ENCODE measurements around the gene HINT1. TPM values are rescaled to one million over a fixed set of nuclear protein-coding genes. Genes with fewer than 3 reads are reported as not detected.

Gene HINT1
- total RNA-seq, 1 donor from 2014 or later, result 194 TPM

DNA sequence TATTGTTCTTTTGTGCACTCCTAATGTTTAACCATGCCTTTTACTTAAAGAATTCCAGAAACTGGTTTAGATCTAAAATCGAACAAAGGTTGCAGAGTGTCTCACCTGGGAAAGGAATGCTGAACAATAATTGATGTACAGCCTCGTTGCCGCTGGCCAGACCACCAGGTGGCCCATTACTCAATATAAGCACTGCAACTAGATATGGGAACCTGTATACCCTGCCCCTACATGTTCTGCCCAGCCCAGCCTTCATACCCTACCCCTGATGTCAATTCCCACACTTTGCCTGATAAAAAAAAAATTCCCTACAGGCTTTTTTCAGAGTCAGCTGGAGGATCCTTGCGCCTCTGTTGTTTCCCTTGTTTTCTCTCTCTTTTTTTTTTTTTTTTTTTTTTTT lies 13.8 kb downstream of the HINT1 start:
- TF ChIP-seq, protein P1, sequence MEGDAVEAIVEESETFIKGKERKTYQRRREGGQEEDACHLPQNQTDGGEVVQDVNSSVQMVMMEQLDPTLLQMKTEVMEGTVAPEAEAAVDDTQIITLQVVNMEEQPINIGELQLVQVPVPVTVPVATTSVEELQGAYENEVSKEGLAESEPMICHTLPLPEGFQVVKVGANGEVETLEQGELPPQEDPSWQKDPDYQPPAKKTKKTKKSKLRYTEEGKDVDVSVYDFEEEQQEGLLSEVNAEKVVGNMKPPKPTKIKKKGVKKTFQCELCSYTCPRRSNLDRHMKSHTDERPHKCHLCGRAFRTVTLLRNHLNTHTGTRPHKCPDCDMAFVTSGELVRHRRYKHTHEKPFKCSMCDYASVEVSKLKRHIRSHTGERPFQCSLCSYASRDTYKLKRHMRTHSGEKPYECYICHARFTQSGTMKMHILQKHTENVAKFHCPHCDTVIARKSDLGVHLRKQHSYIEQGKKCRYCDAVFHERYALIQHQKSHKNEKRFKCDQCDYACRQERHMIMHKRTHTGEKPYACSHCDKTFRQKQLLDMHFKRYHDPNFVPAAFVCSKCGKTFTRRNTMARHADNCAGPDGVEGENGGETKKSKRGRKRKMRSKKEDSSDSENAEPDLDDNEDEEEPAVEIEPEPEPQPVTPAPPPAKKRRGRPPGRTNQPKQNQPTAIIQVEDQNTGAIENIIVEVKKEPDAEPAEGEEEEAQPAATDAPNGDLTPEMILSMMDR (IDR thresholded peaks at IDR 0.05), result no peak
- no peak overlapping the region for H3K27ac Mint-ChIP-seq (ENCODE audit: unreplicated experiment)
- H3K4me3 Mint-ChIP-seq (ENCODE audit: unreplicated experiment), result no peak overlapping the region
- DNase-seq (ENCODE audit: extremely low spot score, unreplicated experiment), result no peak
- no peaks in the 10 kb centered on the region for H3K27me3 Mint-ChIP-seq (ENCODE audit: unreplicated experiment)
- no peaks in the 10 kb centered on the region for H3K9me3 Mint-ChIP-seq (ENCODE audit: unreplicated experiment)
- no peaks in the 10 kb centered on the region for H3K4me1 Mint-ChIP-seq (ENCODE audit: unreplicated experiment)
- peaks cover under 1% of the 10 kb centered on the region for H3K36me3 Mint-ChIP-seq (ENCODE audit: unreplicated experiment)

DNA sequence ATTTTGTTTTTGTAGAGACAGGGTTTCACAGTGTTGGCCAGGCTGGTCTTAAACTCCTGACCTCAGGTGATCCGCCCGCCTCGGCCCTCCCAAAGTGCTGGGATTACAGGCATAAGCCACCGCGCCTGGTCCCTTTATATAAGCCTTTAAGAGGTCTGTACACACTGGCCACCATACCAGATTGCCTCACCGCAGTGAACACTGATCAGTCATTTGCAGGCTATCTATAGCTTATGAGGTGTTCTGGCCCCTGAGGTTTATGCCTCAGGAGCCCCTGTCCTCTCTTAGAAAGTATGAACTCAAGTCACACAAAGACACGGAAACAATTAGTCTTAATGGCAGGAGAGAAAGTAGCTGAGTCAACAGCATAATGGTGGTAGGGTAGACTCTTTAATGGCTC lies 14.6 kb downstream of the HINT1 start:
- no peak overlapping the region for H3K27ac Mint-ChIP-seq (ENCODE audit: unreplicated experiment)
- H3K36me3 Mint-ChIP-seq (ENCODE audit: unreplicated experiment), result no peaks in the 10 kb centered on the region
- H3K4me3 Mint-ChIP-seq (ENCODE audit: unreplicated experiment), result no peak overlapping the region
- H3K4me1 Mint-ChIP-seq (ENCODE audit: unreplicated experiment), result no peaks in the 10 kb centered on the region
- TF ChIP-seq, protein P1 (IDR thresholded peaks at IDR 0.05), result no peak
- H3K9me3 Mint-ChIP-seq (ENCODE audit: unreplicated experiment), result no peaks in the 10 kb centered on the region
- DNase-seq (ENCODE audit: extremely low spot score, unreplicated experiment), result no peak
- no peaks in the 10 kb centered on the region for H3K27me3 Mint-ChIP-seq (ENCODE audit: unreplicated experiment)

DNA sequence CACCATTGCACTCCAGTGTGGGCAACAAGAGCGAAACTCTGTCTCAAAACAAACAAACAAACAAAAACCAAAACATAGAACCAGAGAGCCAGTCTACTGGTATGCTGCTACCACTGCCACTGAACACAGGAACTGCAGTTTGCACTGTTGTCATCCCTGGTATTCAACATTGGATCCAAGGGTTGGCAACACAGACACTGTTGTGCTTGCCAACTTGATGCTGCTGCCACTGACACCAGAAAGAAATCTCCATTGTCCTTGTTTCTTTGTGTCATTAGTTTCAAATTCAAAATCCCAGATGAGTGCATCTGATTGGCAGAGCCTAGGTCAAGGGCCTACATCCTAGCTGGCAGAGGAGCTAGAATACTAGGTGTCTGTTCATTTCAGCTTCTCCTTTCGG lies 16.2 kb downstream of the HINT1 start:
- no peak for DNase-seq (ENCODE audit: extremely low spot score, unreplicated experiment)
- H3K9me3 Mint-ChIP-seq (ENCODE audit: unreplicated experiment), result no peaks in the 10 kb centered on the region
- no peaks in the 10 kb centered on the region for H3K27me3 Mint-ChIP-seq (ENCODE audit: unreplicated experiment)
- H3K4me1 Mint-ChIP-seq (ENCODE audit: unreplicated experiment), result no peaks in the 10 kb centered on the region
- H3K36me3 Mint-ChIP-seq (ENCODE audit: unreplicated experiment), result no peaks in the 10 kb centered on the region
- no peak overlapping the region for H3K4me3 Mint-ChIP-seq (ENCODE audit: unreplicated experiment)
- TF ChIP-seq, protein P1 (IDR thresholded peaks at IDR 0.05), result no peak
- no peak overlapping the region for H3K27ac Mint-ChIP-seq (ENCODE audit: unreplicated experiment)

DNA sequence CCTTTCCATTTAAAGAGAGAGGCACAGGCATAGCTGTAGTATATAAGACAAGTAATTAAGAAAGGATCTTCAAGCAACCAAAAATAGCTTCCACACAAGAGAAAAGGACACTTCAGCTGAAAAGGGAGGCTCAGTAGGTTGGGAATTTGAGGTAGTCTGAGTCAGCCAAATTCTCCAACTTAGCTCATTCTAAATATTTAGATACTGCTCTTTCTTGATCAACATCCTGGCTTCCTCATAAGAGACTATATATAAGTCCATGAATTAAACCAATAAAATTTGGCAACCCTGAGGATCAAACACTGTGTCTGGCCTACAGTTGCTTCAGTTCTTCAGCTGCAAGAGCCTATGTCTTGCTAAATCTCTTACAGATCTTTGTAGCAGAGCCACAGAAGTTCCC lies 17.8 kb downstream of the HINT1 start:
- H3K4me3 Mint-ChIP-seq (ENCODE audit: unreplicated experiment), result no peak overlapping the region
- H3K9me3 Mint-ChIP-seq (ENCODE audit: unreplicated experiment), result no peaks in the 10 kb centered on the region
- H3K27me3 Mint-ChIP-seq (ENCODE audit: unreplicated experiment), result peaks cover 12% of the 10 kb centered on the region
- no peak for DNase-seq (ENCODE audit: extremely low spot score, unreplicated experiment)
- no peaks in the 10 kb centered on the region for H3K36me3 Mint-ChIP-seq (ENCODE audit: unreplicated experiment)
- no peaks in the 10 kb centered on the region for H3K4me1 Mint-ChIP-seq (ENCODE audit: unreplicated experiment)
- H3K27ac Mint-ChIP-seq (ENCODE audit: unreplicated experiment), result no peak overlapping the region
- TF ChIP-seq, protein P1 (IDR thresholded peaks at IDR 0.05), result no peak

DNA sequence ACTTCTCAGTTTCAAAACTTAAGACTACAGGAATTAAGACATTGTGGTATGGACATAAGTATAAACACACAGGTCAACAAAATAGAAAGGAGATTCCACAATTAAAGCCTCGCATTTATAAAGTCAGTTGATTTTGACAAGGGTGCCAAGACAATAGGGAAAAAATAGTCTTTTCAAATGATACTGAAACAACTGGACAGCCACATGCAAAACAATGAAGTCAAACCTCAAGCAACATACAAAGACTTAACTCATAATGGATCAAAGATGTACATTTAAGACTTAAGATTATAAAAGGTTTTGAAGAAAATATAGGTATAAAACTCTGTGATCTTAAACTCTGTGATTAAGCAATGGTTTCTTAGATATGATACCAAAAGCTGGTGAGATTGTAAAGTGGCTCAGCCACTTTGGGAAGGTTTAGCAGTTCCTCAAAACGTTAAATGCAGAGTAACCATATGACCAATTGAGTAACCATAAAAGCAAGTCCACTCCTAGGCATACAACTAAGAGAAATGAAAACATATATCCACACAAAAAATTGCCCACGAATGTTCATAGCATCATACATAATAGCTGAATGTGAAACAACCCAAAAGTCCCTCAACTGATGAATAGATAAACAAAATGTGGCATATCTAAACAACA lies 22.0 kb downstream of the HINT1 start:
- TF ChIP-seq, protein P1 (IDR thresholded peaks at IDR 0.05), result no peak
- H3K36me3 Mint-ChIP-seq (ENCODE audit: unreplicated experiment), result no peaks in the 10 kb centered on the region
- H3K27ac Mint-ChIP-seq (ENCODE audit: unreplicated experiment), result no peak overlapping the region

More for the DNA sequence above, 22.0 kb downstream of the HINT1 start:
- H3K9me3 Mint-ChIP-seq (ENCODE audit: unreplicated experiment), result no peaks in the 10 kb centered on the region
- H3K4me1 Mint-ChIP-seq (ENCODE audit: unreplicated experiment), result no peaks in the 10 kb centered on the region
- no peak overlapping the region for H3K4me3 Mint-ChIP-seq (ENCODE audit: unreplicated experiment)
- peaks cover 26% of the 10 kb centered on the region for H3K27me3 Mint-ChIP-seq (ENCODE audit: unreplicated experiment)
- no peak for DNase-seq (ENCODE audit: extremely low spot score, unreplicated experiment)

Data from osteocyte (in vitro differentiated cells).